Peyer's patch (tissue), 4 donors: ENCODE measurements around the gene HDGF. TPM values are rescaled to one million over a fixed set of nuclear protein-coding genes. Genes with fewer than 3 reads are reported as not detected.

Experiments used
- DNase-seq, 3 donors: peaks; one replicate each; pipeline ENCODE4 v3.0.0-alpha.2; 2017 to 2019
- H3K27ac ChIP-seq, 4 donors: fragments of 200-600 bp; sonication (generic); one replicate each; pipeline ENCODE4 v1.5.1; 2016 to 2019
- H3K27me3 ChIP-seq, 2 donors: fragments of 200-600 bp; sonication (generic); one replicate each; pipeline ENCODE4 v1.5.1; 2019
- H3K36me3 ChIP-seq, 3 donors: fragments of 200-600 bp; sonication (generic); one replicate each; pipeline ENCODE4 v1.5.1; 2016 to 2019
- H3K4me1 ChIP-seq, 4 donors: fragments of 200-600 bp; sonication (generic); one replicate each; pipeline ENCODE4 v1.5.1; 2016 to 2019
- H3K4me3 ChIP-seq, 4 donors: fragments of 200-600 bp; sonication (generic); 1 replicate in 3 of 4; 2 replicates in 1 of 4; pipeline ENCODE4 v1.5.1; 2016 to 2019; ENCODE audit warnings: mild to moderate bottlenecking in 1 of 4
- H3K9me3 ChIP-seq, 4 donors: fragments of 200-600 bp; sonication (generic); one replicate each; pipeline ENCODE4 v1.5.1; 2016 to 2019; ENCODE audit warnings: mild to moderate bottlenecking in 1 of 4
- POLR2A ChIP-seq, 2 donors: fragments of 450-650 bp; IDR thresholded peaks; one replicate each; pipeline ENCODE4 v1.5.1; 2017; ENCODE audit warnings: antibody characterized with exemption in 2 of 2, mild to moderate bottlenecking in 2 of 2, moderate library complexity in 2 of 2
- total RNA-seq, 4 donors: library from RNA; depleted of rRNA; stranded (reverse); fragments of >200 nt; gene quantifications; one replicate each; pipeline ENCODE4 v1.1.0, GENCODE V29; 2016
- TF ChIP-seq, protein P1 (sequence below), 6 experiments: fragments of 450-650 bp in 4 of 6; fragments of 200-600 bp in 2 of 6; sonication (generic) in 1 of 6; IDR thresholded peaks; one replicate each; pipeline ENCODE4 v1.5.1; 2017 to 2019; ENCODE audit warnings: antibody characterized with exemption in 6 of 6, mild to moderate bottlenecking in 3 of 6, moderate library complexity in 1 of 6

The HDGF gene
- total RNA-seq, 4 donors from 2014 or later = 234 to 309 (median 281) TPM

DNA sequence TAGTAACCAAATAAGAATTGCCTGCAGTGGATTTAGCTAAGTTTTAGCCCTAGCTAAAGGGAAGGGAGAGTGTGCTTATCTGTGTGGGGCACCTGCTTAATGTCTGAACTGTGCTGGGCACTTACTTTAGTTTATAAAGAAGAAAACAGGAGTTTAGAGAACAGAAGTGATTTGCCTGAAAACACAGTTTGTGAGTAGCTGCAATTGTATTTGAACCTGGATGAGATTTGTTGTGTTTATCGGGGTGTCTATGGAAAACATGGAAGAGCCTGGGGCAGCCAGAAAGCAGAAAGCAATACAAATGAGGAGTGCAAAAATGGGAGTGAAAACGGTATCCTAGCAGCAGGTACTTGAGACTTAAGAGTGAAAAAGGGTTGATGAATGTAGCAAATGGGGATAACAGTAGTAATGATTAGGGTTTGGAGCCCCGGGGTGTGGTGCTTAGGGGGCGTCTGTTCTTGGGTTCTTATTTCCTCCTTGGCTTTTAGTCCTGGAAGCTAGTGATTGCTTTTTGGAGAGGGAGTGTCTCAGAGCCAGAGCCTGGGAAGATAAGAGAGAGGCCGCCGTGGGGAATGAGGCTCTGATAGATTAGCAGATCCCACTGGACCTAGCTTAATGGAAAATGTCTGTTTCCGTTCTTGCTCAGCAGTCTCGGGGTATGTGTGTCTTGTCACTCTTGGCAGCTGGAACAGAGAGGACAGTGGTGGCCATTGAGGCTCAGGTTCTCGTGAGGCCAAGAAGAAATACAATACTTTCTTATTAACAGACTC, 21.4 kb upstream of the HDGF start:
- Histone ChIP-seq H3K4me3 (no peak overlapping the region), H3K27me3 (no peaks in the 10 kb centered on the region), H3K36me3 (peaks cover 0 to 18% (median 0%) of the 10 kb centered on the region in 3 donors), H3K27ac (no peak overlapping the region), H3K9me3 (no peaks in the 10 kb centered on the region), H3K4me1 (peaks cover 0 to 40% (median 4%) of the 10 kb centered on the region in 4 donors)
- peak in 1 of 3 donors; percentile 3 for DNase-seq
- TF ChIP-seq, protein P1, sequence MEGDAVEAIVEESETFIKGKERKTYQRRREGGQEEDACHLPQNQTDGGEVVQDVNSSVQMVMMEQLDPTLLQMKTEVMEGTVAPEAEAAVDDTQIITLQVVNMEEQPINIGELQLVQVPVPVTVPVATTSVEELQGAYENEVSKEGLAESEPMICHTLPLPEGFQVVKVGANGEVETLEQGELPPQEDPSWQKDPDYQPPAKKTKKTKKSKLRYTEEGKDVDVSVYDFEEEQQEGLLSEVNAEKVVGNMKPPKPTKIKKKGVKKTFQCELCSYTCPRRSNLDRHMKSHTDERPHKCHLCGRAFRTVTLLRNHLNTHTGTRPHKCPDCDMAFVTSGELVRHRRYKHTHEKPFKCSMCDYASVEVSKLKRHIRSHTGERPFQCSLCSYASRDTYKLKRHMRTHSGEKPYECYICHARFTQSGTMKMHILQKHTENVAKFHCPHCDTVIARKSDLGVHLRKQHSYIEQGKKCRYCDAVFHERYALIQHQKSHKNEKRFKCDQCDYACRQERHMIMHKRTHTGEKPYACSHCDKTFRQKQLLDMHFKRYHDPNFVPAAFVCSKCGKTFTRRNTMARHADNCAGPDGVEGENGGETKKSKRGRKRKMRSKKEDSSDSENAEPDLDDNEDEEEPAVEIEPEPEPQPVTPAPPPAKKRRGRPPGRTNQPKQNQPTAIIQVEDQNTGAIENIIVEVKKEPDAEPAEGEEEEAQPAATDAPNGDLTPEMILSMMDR (IDR thresholded peaks at IDR 0.05) = no peak
- no peak for TF ChIP-seq POLR2A (IDR thresholded peaks at IDR 0.05)

DNA sequence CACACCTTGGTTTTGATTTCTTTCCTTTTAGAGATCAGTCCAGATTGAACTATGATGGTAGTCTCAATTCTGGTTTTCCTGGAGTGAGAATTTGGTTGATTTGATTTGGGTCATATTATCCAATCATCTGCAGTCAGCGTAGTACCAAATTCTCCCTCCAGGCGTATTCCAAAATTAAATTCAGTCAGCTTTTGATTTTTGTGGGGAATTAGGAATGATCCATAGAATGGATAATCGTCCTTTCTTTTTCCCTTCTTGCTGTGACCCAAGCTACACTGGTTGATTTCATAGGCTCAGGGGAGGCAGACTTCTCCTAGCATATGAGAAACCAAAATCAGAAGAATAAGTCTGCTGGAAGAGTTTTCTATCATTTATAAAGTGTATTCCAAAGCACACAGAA, 20.7 kb upstream of the HDGF start:
- Histone ChIP-seq H3K27me3 (no peaks in the 10 kb centered on the region), H3K4me3 (no peak overlapping the region), H3K9me3 (no peaks in the 10 kb centered on the region), H3K36me3 (peaks cover 0 to 18% (median 0%) of the 10 kb centered on the region in 3 donors), H3K27ac (no peak overlapping the region), H3K4me1 (peaks cover 0 to 40% (median 4%) of the 10 kb centered on the region in 4 donors)
- no peak for TF ChIP-seq POLR2A (IDR thresholded peaks at IDR 0.05)
- TF ChIP-seq, protein P1 (IDR thresholded peaks at IDR 0.05) = peak in 1 of 6 experiments; percentile 34
- DNase-seq = peak in 1 of 3 donors; percentile 0

DNA sequence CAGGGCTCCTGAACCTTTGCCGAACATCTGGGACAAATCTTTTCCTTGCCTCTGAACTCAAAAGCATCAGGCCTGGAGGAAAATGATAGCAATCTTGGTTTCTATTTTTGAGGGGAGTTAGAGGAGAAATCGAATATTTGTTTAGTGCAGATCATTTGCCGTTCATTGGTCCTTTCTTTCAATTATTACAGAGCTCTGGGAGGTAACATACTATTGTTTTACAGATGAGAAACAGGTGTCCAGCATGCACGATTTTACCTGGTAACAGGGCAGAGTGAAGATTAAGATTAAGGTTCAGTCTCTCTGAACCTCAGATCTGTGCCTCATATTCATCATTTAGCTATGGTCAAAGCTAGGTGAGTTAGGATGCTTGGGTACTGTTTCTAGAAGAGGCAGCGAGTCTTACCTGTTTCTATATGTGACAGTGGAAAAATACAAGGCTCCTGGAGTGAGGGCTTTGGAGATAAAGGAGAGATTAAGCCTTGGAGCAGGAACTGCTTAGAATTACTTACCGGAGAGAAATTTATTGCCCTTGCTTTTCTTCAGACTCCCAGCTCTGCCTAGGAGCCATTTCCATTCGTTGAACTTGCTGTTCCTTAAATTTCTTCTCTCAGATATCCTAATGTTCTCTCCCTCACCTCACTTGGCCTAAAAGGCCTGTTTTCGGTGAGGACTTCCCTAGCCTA, 17.3 kb upstream of the HDGF start:
- TF ChIP-seq, protein P1 (IDR thresholded peaks at IDR 0.05) = no peak
- no peak for TF ChIP-seq POLR2A (IDR thresholded peaks at IDR 0.05)
- Histone ChIP-seq H3K4me3 (peak overlapping the region; percentile 85 to 92 (median 88)), H3K27ac (peak overlapping the region in 2 of 4 donors; percentile 80 to 92), H3K36me3 (peaks cover 0 to 18% (median 0%) of the 10 kb centered on the region in 3 donors), H3K4me1 (peaks cover 0 to 48% (median 4%) of the 10 kb centered on the region in 4 donors), H3K27me3 (no peaks in the 10 kb centered on the region), H3K9me3 (no peaks in the 10 kb centered on the region)
- no peak for DNase-seq

DNA sequence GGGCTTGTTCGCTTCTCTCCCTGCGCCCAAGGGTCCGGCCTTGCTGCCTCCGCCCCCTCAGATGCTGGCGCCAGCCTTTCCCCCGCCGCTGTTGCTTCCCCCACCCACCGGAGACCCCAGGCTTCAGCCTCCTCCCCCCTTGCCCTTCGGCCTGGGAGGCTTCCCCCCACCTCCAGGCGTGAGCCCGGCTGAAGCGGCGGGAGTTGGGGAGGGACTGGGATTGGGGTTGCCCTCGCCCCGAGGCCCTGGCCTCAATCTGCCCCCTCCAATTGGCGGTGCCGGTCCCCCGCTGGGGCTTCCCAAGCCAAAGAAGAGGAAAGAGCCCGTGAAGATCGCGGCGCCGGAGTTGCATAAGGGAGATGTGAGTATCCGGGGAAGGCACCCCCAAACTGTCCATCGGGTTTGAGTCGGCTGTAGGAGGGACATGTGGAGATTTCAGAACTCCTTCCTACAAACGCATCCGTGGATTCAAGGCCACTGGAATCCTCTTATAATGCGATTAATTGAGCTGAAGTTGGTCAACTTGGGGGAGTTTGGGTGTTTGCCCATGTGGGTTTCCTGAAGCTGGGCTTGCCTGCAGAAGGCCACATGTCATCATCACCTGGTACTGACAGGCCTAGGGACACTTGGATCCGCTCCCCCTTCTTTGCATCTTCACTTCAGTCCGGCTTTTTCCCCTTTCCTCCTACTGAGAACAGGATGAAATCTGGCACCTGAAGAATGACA, 16.6 kb upstream of the HDGF start:
- Histone ChIP-seq H3K36me3 (peaks cover 0 to 18% (median 0%) of the 10 kb centered on the region in 3 donors), H3K27me3 (no peaks in the 10 kb centered on the region), H3K27ac (peak overlapping the region; percentile 80 to 92 (median 92)), H3K9me3 (no peaks in the 10 kb centered on the region), H3K4me3 (peak overlapping the region; percentile 85 to 92 (median 88)), H3K4me1 (peaks cover 0 to 44% (median 4%) of the 10 kb centered on the region in 4 donors)
- TF ChIP-seq, protein P1 (IDR thresholded peaks at IDR 0.05) = no peak
- no peak for TF ChIP-seq POLR2A (IDR thresholded peaks at IDR 0.05)
- DNase-seq = peak in 1 of 3 donors; percentile 25

DNA sequence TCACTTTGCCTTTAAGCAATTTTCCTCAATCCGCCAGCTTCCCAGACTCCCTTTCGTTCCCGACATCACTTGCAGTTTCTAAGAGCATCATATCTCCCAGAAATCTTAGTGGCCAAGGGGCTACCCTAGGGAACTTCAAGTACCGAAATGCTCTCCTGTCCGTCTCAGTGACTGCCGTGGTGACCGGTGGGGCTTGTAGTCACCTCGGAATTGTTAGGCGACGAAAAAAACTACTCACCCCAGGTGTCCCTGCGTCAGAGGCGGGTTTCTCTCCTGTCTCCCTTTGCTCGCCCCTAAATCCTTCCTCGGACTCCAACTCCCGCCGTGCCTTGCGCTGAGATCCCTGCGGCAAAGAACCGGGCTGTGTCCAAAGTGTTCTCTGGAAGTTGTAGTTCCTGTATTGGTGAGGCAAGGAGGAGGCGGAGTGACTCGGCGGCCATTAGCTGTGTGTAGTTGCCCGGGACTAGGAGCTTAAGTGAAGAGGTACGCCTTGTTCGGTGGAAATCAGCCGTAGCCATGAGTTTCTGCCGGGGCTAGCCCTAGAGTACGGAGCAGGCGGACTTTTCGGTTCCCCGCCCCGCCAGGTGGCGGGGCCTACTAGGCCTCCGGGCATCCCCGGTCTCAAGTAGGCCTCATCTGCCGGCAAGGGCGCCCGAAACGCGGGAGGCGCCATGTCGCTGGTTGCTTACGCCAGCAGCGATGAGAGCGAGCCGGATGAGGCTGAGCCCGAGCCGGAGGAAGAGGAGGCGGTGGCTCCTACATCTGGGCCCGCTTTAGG, 15.8 kb upstream of the HDGF start, which contains the start of gene PRCC:
TSS of gene PRCC (plus strand) at position 435 of the 778 bp plus-strand sequence. CDS start at position 672, 237 bp downstream.
- no peaks in the 10 kb centered on the region for H3K27me3 ChIP-seq
- H3K4me1 ChIP-seq = peaks cover 0 to 36% (median 4%) of the 10 kb centered on the region in 4 donors
- H3K9me3 ChIP-seq = no peaks in the 10 kb centered on the region
- H3K27ac ChIP-seq = peak within 1 kb of the TSS; percentile 85 to 92 (median 92)
- TF ChIP-seq, protein P1 (IDR thresholded peaks at IDR 0.05) = peak in 1 of 6 experiments; percentile 10
- peak; percentile 9 to 48 for TF ChIP-seq POLR2A (IDR thresholded peaks at IDR 0.05)
- peaks cover 0 to 18% (median 0%) of the 10 kb centered on the region in 3 donors for H3K36me3 ChIP-seq
- peak; percentile 97 to 99 (median 97) for DNase-seq
- H3K4me3 ChIP-seq = peak within 1 kb of the TSS; percentile 85 to 92 (median 88)
